GM12878 (cell line): Measurements from ENCODE around the gene PPP4R4. TPM values are rescaled to one million over a fixed set of nuclear protein-coding genes. Genes with fewer than 3 reads are reported as not detected.
"Not testable (repeated sequence)": the region's sequence is repeated elsewhere in the genome, so short reads cannot be mapped to it uniquely, and the experiment has no call there.

Source experiments
- ATAC-seq: fragments of 200-7000 bp; cut with Tn5 transposase; 3 replicates; pipeline ENCODE4 v1.9.1; 2020; ENCODE audit warnings: mild to moderate bottlenecking, moderate library complexity
- BruUV-seq: library from RNA; stranded (reverse); fragments of 400-500 nt; replicated peaks from 2 replicates; lab custom pipeline; 2021; lab: Mats Ljungman, UMichigan
- CTCF ChIA-PET: fragments of 300-600 bp; sonication (Branson Sonifier 250); formaldehyde crosslinking; extraction: SDS; loops from one replicate; lab custom pipeline; 2021; ENCODE audit warnings: inconsistent platforms; lab: Yijun Ruan, JAX
- POLR2A ChIA-PET: fragments of 350-600 bp; formaldehyde crosslinking; extraction: SDS; loops from one replicate; lab custom pipeline; 2021; ENCODE audit warnings: inconsistent platforms; lab: Charles Lee
- RAD21 ChIA-PET: fragments of 300-600 bp; sonication (Branson Sonifier 250); formaldehyde crosslinking; loops from one replicate; lab custom pipeline; 2023; ENCODE audit warnings: antibody characterized with exemption; ENCODE audit not compliant: unreplicated experiment; lab: Charles Lee
- SMC1A ChIA-PET: fragments of 300-600 bp; sonication (Branson Sonifier 250); formaldehyde crosslinking; loops from one replicate; lab custom pipeline; 2023; ENCODE audit not compliant: unreplicated experiment, uncharacterized antibody; lab: Charles Lee
- DNase-seq: peaks from one replicate; pipeline ENCODE4 v3.0.0-alpha.2; 2011; ENCODE audit warnings: low read depth, low spot score
- FAIRE-seq: peaks from 3 replicates; lab custom pipeline; 2011; peaks lifted over from hg19 to GRCh38; lab: Jason Lieb, UNC
- H2AFZ ChIP-seq: 2 replicates; pipeline ENCODE4 v1.6.0; 2011; ENCODE audit warnings: low read depth, low read length, control low read depth; ENCODE audit not compliant: control insufficient read depth
- H3K27ac ChIP-seq: 2 replicates; pipeline ENCODE4 v1.5.1; 2011; ENCODE audit warnings: control low read depth; ENCODE audit not compliant: control insufficient read depth, insufficient read depth
- H3K27me3 ChIP-seq, 2 experiments: replicated peaks in 1 of 2; 2 replicates each; pipeline versions ENCODE4 v1.6.0 to v1.6.1; 2011; ENCODE audit warnings: low read length in 1 of 2; ENCODE audit not compliant: control insufficient read depth in 2 of 2, insufficient read depth in 2 of 2
- H3K36me3 ChIP-seq, 2 experiments: 2 replicates each; pipeline ENCODE4 v1.5.1; 2011; ENCODE audit warnings: low read length in 1 of 2; ENCODE audit not compliant: control insufficient read depth in 2 of 2, insufficient read depth in 2 of 2
- H3K4me1 ChIP-seq: 2 replicates; pipeline ENCODE4 v1.6.1; 2011; ENCODE audit warnings: mild to moderate bottlenecking, low read length, moderate library complexity, mixed read lengths; ENCODE audit not compliant: control insufficient read depth, insufficient read depth
- H3K4me2 ChIP-seq: 2 replicates; pipeline ENCODE4 v1.6.0; 2011; ENCODE audit warnings: control low read depth; ENCODE audit not compliant: control insufficient read depth, insufficient read depth
- H3K4me3 ChIP-seq: fragments of 200-600 bp; sonication (generic); 2 replicates; pipeline ENCODE4 v1.5.1; 2016
- H3K79me2 ChIP-seq: 2 replicates; pipeline ENCODE4 v1.6.0; 2011; ENCODE audit warnings: low read length; ENCODE audit not compliant: control insufficient read depth, insufficient read depth
- H3K9ac ChIP-seq: 2 replicates; pipeline ENCODE4 v1.8.0; 2011; ENCODE audit warnings: low read length, control low read depth, mixed read lengths; ENCODE audit not compliant: control insufficient read depth, insufficient read depth
- H3K9me3 ChIP-seq: replicated peaks from 3 replicates; pipeline ENCODE4 v1.5.1; 2011; ENCODE audit warnings: mild to moderate bottlenecking, low read length; ENCODE audit not compliant: control insufficient read depth, insufficient read depth
- H4K20me1 ChIP-seq: 2 replicates; pipeline ENCODE4 v1.6.0; 2011; ENCODE audit not compliant: control insufficient read depth, insufficient read depth
- BACH1 ChIP-seq: fragments of 450-650 bp; IDR thresholded peaks from 2 replicates; pipeline ENCODE4 v1.6.1; 2017; ENCODE audit warnings: mild to moderate bottlenecking, borderline replicate concordance
- NFXL1 ChIP-seq: fragments of 450-650 bp; IDR thresholded peaks from 2 replicates; pipeline ENCODE4 v1.6.1; 2017; ENCODE audit warnings: antibody characterized with exemption, mild to moderate bottlenecking, borderline replicate concordance
- SREBF1 ChIP-seq: IDR thresholded peaks from 2 replicates; pipeline ENCODE4 v1.6.1; 2012; ENCODE audit warnings: mild to moderate bottlenecking, low read length
- WGBS: methylation state at CpG from one replicate; pipeline ENCODE4 v1.1.6; 2016; ENCODE audit warnings: low lambda C conversion rate; ENCODE audit not compliant: insufficient replicate concordance, insufficient coverage; ENCODE audit errors: missing lambda C conversion rate; 5-methylcytosine and 5-hydroxymethylcytosine counted together
- in situ Hi-C: fragments of 300-500 bp; cut with MboI; formaldehyde crosslinking; loops from 9 replicates; pipeline ENCODE4 v1.14.3; 2018; ENCODE audit warnings: mixed read lengths
- intact Hi-C: fragments of 100-400 bp; cut with micrococcal nuclease; formaldehyde crosslinking; loops from one replicate; pipeline ENCODE4 v1.14.2; 2022; ENCODE audit not compliant: unreplicated experiment
- polyA plus RNA-seq, 11 experiments: library from polyadenylated mRNA; depleted of rRNA in 4 of 11; unstranded in 6 of 11; stranded (reverse) in 5 of 11; fragments of >200 nt; fragmentation: Nextera tagmentation in 4 of 11; fragmentation: Illumina TruSeq in 1 of 11; extraction: Ambion mirVana in 4 of 11; extraction: Trizol in 1 of 11; gene quantifications; 1 replicate in 1 of 11; 2 replicates in 10 of 11; pipeline versions ENCODE4 v1.2.1 to v1.2.3, GENCODE V29; 2011 to 2016; ENCODE audit warnings: inconsistent platforms in 2 of 11, missing spikeins in 2 of 11, low read depth in 1 of 11
- total RNA-seq, 4 experiments: library from RNA; depleted of rRNA in 3 of 4; stranded (reverse); fragments of >200 nt in 3 of 4; fragmentation: Illumina TruSeq in 1 of 4; extraction: Trizol in 1 of 4; gene quantifications; 2 replicates each; pipeline versions ENCODE4 v1.2.1 to v1.2.3, GENCODE V29; 2013 to 2021
- TF ChIP-seq, protein P1 (sequence below): IDR thresholded peaks from 2 replicates; pipeline ENCODE4 v1.6.1; 2012; ENCODE audit warnings: low read depth, low read length, improper control_type of control experiment
- TF ChIP-seq, protein P2 (sequence below): IDR thresholded peaks from 2 replicates; pipeline ENCODE4 v1.6.1; 2012; ENCODE audit warnings: low read depth, low read length, improper control_type of control experiment
- TF ChIP-seq, protein P3 (sequence below): IDR thresholded peaks from 2 replicates; pipeline ENCODE4 v1.6.1; 2012; ENCODE audit warnings: improper control_type of control experiment, low read depth, low read length; ENCODE audit not compliant: insufficient replicate concordance

The PPP4R4 gene
- total and polyA plus RNA-seq, 10 of the 15 experiments (the other 5 are each of a cell fraction or from before 2014, with no cell fraction given) = 0.01 to 0.13 (median 0.08) TPM; not detected in 4

DNA sequence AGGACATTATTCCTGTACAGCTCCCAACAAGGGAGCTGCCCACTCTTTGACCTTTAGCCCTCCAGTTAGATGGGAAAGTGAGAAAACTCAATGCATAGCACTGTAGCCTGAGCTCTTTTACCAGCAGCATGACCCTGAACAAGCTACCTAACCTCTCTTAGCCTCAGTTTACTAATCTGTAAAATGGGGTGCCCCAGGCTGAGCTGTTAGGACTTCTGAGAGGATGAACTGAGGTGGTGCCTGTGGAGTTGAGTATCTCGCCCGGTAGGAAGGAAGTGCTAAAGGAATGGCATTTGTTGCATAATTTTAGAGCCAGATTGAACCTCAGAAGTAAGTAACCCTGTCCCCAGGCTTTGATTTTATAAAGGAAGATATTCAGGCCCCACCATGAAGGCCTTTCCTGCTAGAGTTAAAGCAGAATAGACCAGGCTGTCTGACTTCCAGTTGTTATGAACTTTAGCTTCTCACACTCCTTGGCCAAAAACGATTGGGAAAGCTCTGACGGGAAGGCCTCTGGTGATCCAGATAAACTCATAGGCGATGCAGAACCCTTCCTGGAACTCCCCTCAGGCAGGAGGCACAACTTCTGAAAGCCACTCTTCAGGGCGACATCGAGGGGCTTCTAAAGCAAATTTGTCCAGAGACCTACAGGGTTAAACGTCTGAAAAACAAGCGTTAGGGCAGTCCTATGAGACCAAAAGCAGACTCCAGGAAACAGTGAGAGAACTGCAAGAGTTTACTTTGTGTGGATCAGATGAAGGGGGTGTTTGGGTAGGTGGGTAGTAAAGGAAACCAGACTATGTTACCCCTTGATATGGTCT lies 121.4 kb downstream of the PPP4R4 start (continued):
- TF ChIP-seq, protein P1, sequence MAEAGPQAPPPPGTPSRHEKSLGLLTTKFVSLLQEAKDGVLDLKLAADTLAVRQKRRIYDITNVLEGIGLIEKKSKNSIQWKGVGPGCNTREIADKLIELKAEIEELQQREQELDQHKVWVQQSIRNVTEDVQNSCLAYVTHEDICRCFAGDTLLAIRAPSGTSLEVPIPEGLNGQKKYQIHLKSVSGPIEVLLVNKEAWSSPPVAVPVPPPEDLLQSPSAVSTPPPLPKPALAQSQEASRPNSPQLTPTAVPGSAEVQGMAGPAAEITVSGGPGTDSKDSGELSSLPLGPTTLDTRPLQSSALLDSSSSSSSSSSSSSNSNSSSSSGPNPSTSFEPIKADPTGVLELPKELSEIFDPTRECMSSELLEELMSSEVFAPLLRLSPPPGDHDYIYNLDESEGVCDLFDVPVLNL = no peak
- TF ChIP-seq NFXL1 = no peak

DNA sequence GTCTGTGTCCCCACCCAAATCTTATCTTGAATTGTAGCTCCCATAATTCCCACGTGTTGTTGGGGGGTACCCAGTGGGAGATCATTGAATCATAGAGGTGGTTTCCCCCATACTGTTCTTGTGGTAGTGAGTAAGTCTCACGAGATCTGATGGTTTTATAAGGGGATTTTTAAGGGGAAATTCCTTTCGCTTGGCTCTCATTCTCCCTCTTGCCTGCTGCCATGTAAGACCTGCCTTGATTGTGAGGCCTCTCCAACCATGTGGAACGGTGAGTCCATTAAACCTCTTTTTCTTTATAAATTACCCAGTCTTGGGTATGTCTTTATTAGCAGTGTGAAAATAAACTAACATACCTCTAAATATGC lies 122.0 kb downstream of the PPP4R4 start:
- ATAC-seq, H3K36me3 ChIP-seq, H3K79me2 ChIP-seq, H3K4me3 ChIP-seq, DNase-seq, H3K27me3 ChIP-seq, H3K9me3 ChIP-seq, H2AFZ ChIP-seq, H3K4me1 ChIP-seq, CTCF ChIA-PET, SMC1A ChIA-PET, H4K20me1 ChIP-seq, POLR2A ChIA-PET, in situ Hi-C loops, H3K4me2 ChIP-seq, H3K27ac ChIP-seq, RAD21 ChIA-PET, H3K9ac ChIP-seq, intact Hi-C loops, FAIRE-seq, BruUV-seq: not testable (repeated sequence)
- 0% methylated on average over 4 of the region's 4 CpGs for WGBS

DNA sequence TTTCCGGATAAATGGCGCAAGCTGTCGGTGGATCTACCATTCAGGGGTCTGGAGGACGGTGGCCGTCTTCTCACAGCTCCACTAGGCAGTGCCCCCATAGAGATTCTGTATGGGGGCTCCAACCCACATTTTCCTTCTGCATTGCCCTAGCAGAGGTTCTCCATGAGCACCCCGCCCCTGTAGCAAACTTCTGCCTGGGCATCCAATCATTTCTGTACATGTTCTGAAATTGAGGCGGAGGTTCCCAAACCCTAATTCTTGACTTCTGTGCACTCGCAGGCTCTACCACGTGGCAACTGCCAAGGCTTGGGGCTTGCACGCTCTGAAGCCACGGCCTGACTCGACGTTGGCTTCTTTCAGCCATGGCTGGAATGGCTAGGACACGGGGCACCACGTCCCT lies 124.0 kb downstream of the PPP4R4 start:
- Histone ChIP-seq H3K4me2 (no peak overlapping the region), H4K20me1 (no peaks in the 10 kb centered on the region; the same call in 1 of the 2 replicates), H3K27me3 (no peaks in the 10 kb centered on the region), H3K9ac (no peak overlapping the region), H3K4me1 (no peaks in the 10 kb centered on the region), H3K79me2 (no peaks in the 10 kb centered on the region), H3K9me3 (no peaks in the 10 kb centered on the region; the same call in 2 of the 3 replicates), H2AFZ (no peak overlapping the region), H3K36me3 (no peaks in the 10 kb centered on the region), H3K4me3 (no peak overlapping the region), H3K27ac (no peak overlapping the region)
- ATAC-seq (no peak), DNase-seq (no peak), FAIRE-seq (no peak)
- ChIA-PET POLR2A (no interaction called here), CTCF (no interaction called here), SMC1A (no interaction called here), RAD21 (no interaction called here)
- BruUV-seq = no TSS peak
- intact Hi-C loops = no loop called here
- in situ Hi-C loops = no loop called here
- 47% methylated on average over 15 of the region's 15 CpGs for WGBS
- TF ChIP-seq SREBF1 (no peak), BACH1 (no peak)
- TF ChIP-seq, protein P2, sequence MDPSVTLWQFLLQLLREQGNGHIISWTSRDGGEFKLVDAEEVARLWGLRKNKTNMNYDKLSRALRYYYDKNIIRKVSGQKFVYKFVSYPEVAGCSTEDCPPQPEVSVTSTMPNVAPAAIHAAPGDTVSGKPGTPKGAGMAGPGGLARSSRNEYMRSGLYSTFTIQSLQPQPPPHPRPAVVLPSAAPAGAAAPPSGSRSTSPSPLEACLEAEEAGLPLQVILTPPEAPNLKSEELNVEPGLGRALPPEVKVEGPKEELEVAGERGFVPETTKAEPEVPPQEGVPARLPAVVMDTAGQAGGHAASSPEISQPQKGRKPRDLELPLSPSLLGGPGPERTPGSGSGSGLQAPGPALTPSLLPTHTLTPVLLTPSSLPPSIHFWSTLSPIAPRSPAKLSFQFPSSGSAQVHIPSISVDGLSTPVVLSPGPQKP = no peak
- TF ChIP-seq, protein P3, sequence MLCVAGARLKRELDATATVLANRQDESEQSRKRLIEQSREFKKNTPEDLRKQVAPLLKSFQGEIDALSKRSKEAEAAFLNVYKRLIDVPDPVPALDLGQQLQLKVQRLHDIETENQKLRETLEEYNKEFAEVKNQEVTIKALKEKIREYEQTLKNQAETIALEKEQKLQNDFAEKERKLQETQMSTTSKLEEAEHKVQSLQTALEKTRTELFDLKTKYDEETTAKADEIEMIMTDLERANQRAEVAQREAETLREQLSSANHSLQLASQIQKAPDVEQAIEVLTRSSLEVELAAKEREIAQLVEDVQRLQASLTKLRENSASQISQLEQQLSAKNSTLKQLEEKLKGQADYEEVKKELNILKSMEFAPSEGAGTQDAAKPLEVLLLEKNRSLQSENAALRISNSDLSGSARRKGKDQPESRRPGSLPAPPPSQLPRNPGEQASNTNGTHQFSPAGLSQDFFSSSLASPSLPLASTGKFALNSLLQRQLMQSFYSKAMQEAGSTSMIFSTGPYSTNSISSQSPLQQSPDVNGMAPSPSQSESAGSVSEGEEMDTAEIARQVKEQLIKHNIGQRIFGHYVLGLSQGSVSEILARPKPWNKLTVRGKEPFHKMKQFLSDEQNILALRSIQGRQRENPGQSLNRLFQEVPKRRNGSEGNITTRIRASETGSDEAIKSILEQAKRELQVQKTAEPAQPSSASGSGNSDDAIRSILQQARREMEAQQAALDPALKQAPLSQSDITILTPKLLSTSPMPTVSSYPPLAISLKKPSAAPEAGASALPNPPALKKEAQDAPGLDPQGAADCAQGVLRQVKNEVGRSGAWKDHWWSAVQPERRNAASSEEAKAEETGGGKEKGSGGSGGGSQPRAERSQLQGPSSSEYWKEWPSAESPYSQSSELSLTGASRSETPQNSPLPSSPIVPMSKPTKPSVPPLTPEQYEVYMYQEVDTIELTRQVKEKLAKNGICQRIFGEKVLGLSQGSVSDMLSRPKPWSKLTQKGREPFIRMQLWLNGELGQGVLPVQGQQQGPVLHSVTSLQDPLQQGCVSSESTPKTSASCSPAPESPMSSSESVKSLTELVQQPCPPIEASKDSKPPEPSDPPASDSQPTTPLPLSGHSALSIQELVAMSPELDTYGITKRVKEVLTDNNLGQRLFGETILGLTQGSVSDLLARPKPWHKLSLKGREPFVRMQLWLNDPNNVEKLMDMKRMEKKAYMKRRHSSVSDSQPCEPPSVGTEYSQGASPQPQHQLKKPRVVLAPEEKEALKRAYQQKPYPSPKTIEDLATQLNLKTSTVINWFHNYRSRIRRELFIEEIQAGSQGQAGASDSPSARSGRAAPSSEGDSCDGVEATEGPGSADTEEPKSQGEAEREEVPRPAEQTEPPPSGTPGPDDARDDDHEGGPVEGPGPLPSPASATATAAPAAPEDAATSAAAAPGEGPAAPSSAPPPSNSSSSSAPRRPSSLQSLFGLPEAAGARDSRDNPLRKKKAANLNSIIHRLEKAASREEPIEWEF = no peak
